ENCODE results near the gene LEPR. TPM values are rescaled to one million over a fixed set of nuclear protein-coding genes. Genes with fewer than 3 reads are reported as not detected.
"Not testable (repeated sequence)": the region's sequence is repeated elsewhere in the genome, so short reads cannot be mapped to it uniquely, and the experiment has no call there.

Gene LEPR
- total RNA-seq, 1 donor from 2014 or later: 14.8 TPM

DNA sequence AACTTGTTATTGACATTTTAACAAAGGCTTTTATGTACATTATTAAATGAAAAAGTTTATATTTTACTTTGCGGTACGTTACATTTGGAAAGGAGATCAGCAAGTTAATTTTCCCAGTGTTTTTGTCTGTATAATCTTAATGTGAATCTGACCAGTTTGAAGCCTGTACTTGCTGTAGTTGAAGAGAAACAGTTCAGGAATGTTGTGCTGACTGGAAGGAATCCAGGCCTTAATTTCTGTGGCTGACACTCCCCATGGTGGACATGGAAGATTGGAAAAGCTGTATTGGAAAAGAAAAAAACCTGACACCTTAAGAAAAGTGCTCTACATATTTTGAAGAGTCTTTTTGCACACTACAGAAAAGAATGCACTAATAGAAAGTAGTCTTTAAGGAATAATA is 15.5 kb downstream of the LEPR start:
- DNase-seq (ENCODE audit: low spot score): no peak

GRCh38 chr1:65437616-65438015 is 17.1 kb downstream of the LEPR start:
- no peak for DNase-seq (ENCODE audit: low spot score)

GRCh38 chr1:65440322-65440900 is 19.9 kb downstream of the LEPR start:
- DNase-seq (ENCODE audit: low spot score): no peak

DNA sequence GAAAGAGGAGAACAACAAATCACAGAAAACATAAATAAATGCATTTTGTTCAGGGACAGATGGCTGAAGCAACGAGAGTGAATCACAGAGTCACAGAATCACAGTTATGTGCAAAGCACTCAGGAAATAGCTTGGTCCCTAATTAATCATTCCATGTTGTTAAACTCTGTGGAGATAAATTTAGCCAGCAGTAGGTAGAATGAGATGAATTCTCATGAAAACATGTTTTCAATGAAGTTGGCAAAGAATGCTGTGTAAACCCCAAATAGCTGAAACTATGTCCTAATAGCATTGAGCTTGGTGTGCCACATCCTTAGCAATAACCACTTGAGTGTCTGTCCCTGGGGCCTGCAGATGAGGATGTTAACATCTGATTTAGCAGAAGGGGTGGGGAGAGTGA is 20.4 kb downstream of the LEPR start:
- no peak for DNase-seq (ENCODE audit: low spot score)

DNA sequence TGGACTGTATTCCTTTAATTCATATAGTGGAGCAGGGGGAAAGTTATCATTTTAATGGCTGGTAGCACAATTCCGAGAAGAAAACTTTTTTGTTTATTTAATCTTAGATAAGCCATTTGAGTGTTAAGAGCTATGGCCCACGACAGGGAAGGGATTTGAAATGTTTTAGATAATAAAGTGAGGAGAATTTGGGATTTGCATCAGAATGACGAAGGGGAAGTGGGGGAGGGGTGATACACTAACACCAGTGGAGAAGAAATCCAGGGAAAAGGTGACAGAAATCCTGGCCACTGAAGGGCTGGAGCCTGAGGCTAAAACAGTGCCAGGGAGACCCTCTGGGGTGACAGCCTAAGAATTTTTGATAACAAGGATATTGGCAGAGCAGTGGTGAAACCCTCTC is 21.0 kb downstream of the LEPR start:
- no peak for DNase-seq (ENCODE audit: low spot score)

- DNase-seq (ENCODE audit: low spot score): no peak
Measured at GRCh38 chr1:65442442-65442841, 22.0 kb downstream of the LEPR start.

DNA sequence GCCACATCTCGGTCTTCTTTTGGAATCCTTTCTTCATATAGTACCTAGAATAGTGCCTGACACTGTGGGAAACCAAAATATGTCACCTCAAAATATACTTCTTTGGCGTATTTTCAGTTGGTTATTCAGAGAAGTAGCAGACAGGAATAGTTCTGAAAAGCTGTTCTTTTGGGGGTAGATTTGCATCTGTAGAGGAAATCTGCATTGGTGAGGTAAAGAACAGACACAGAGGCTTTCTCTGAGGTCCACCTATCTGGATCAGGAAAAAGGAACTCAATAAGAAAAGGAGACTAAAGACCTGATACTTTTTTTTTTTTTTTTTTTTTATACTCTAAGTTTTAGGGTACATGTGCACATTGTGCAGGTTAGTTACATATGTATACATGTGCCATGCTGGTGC is 23.2 kb downstream of the LEPR start:
- no peak for DNase-seq (ENCODE audit: low spot score)

- DNase-seq (ENCODE audit: low spot score): no peak
Measured at GRCh38 chr1:65444128-65444640, 23.7 kb downstream of the LEPR start.

DNA sequence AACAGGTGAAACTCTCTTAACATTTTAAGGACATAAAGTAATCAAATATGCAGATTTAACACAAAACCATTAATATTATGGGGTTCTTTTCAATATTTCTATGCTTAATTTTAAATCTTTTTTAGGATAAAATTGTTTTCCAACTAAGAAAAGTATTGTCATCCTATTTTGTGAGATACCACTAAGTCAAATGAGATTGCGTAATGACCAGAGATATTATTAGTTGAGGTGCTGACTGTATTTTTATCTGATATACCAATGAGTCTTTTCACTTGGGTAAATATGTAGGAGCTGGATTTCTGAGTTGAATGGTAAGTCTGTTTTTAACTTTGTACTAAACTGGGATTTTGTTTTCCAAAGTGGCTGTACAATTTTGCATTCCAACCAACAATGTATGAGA is 25.4 kb downstream of the LEPR start:
- DNase-seq (ENCODE audit: low spot score): no peak

DNA sequence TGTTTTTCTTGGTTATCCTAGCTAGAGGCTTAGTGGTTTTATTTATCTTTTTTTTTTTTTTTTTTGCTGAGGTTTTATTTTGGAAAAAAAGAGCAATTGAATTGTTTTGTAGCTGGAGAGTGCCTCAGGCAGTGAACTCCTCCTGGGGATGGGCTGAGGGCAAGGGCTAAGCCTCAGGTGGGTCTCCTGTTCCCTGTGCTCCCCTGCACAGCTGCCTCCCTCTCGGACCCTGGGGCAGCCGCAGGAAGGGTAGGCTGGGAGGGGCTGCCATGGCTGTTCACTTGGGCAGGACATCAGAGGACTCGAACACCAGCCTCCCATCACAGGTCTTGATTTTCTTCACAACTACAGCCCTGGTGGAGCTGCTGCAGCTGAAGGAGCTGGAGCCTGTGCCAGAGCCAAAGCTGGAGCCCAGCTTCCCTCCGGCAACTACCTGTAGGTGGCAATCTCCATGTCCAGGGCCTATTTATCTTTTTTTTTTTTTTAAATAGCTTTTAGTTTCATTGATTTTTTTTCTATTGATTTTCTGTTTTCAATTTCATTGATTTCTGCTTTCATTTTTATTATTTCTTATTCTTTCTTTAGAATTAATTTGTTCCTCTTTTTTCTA is 28.9 kb downstream of the LEPR start:
- no peak for DNase-seq (ENCODE audit: low spot score)

DNA sequence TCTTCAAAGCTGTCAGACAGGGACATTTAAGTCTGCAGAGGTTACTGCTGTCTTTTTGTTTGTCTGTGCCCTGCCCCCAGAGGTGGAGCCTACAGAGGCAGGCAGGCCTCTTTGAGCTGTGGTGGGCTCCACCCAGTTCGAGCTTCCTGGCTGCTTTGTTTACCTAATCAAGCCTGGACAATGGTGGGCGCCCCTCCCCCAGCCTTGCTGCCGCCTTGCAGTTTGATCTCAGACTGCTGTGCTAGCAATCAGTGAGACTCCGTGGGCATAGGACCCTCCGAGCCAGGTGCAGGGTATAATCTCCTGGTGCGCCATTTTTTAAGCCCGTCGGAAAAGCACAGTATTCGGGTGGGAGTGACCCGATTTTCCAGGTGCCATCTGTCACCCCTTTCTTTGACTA is 35.2 kb downstream of the LEPR start:
- not testable (repeated sequence) for DNase-seq (ENCODE audit: low spot score)

- no peak for DNase-seq (ENCODE audit: low spot score)
Measured at GRCh38 chr1:65456481-65456880, 36.0 kb downstream of the LEPR start.

DNA sequence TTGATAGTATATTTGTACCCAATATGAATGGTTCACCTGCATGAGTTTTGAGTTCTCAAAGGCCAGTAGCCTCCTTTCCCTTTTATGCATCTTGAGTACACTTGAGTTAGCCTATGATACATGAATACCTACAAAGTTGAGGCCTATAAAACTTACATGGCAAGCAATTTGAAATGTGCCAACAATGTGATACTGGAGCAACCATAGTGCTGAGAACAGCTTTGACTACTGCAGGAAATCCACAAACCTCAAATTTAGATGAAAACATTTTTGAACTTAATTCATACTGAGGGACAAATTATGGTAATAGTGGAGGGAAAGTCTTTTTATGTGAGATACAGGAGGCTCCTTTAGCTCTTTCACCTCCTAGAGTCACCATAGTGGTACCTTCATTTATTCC is 37.4 kb downstream of the LEPR start:
- DNase-seq (ENCODE audit: low spot score): no peak

- no peak for DNase-seq (ENCODE audit: low spot score)
Measured at GRCh38 chr1:65458730-65459396, 38.4 kb downstream of the LEPR start.

DNA sequence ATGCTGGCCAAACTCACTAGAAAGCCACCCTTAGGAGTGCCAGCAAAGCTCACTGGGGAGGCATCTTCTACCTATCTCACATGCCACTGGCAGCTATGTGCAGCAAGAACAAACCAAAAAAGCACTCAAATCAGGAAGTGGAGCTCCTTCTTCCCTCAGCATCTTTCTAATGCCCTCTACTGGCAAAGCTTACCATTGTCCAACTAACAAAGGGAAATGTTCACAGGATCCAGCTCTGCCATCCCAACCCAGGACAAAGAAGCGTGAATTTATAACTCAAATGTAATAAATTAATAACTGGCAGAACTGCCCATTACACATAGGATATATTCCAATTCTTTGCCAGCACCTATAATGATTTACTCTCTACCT is 38.9 kb downstream of the LEPR start:
- DNase-seq (ENCODE audit: low spot score): no peak

- not testable (repeated sequence) for DNase-seq (ENCODE audit: low spot score)
Measured at GRCh38 chr1:65465837-65466236, 45.4 kb downstream of the LEPR start.

- no peak for DNase-seq (ENCODE audit: low spot score)
Measured at GRCh38 chr1:65467536-65467935, 47.1 kb downstream of the LEPR start.

DNA sequence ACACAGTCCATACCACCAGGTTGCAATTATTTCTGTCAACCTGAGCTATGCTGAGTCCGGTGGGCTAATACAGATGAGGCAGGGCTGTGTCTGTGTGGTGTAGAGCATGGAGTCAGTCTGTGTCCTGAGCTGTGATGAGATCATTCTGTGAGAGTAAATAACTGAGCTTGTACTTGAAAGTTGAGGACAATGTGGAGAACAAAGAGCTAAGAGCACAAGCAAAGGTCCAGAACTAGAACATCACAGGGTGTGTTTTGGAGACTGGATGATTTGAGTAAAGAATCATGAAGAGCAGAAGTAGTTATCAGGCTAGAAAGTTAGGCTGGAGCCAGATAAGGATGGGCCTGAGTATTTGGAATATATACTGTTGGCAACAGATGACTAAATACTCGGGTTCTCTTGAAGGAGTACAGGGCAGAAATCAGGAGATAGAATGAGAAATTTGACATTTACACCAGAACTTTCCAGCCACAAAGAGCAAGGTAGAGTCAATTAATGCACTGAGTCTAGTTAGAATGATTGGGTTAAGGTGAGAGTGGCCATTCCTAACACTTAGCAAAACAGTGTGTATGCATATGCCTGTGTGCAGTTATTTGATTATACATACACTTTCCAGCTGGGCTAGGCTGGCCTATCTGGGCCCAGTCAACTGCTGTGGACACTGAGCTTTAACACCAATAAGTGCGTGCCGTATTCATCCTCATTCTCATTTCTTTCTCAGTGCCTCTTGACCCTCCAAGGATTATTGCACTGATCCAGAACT is 48.8 kb downstream of the LEPR start:
- no peak for DNase-seq (ENCODE audit: low spot score)

- no peak for DNase-seq (ENCODE audit: low spot score)
Measured at GRCh38 chr1:65469889-65470340, 49.4 kb downstream of the LEPR start.

Measured in ureter (tissue), 1 donor.